K562 (cell line): Measurements from ENCODE around the gene RASGEF1C. TPM values are rescaled to one million over a fixed set of nuclear protein-coding genes. Genes with fewer than 3 reads are reported as not detected.

ENCODE experiments used
- ATF3 ChIP-seq, 2 experiments: fragments of 450-650 bp in 1 of 2; sonication (generic) in 1 of 2; formaldehyde crosslinking in 1 of 2; IDR thresholded peaks in 1 of 2; conservative IDR thresholded peaks in 1 of 2; 2 replicates each; pipeline versions ENCODE4 v1.6.1 to v1.8.1; 2016 to 2023; ENCODE audit warnings: mild to moderate bottlenecking in 2 of 2, moderate library complexity in 2 of 2, inconsistent platforms in 1 of 2, missing genetic modification reagents in 1 of 2
- FOS ChIP-seq: IDR thresholded peaks from 3 replicates; pipeline ENCODE4 v1.6.1; 2011; ENCODE audit not compliant: insufficient read length; ENCODE audit errors: extremely low read depth
- GTF2F1 ChIP-seq: IDR thresholded peaks from 2 replicates; pipeline ENCODE4 v1.6.1; 2011; ENCODE audit warnings: low read depth, low read length, improper control_type of control experiment
- RAD21 ChIP-seq, 2 experiments: fragments of 250-450 bp in 1 of 2; fragments of 450-650 bp in 1 of 2; sonication (Bioruptor Pico) in 1 of 2; formaldehyde crosslinking in 1 of 2; IDR thresholded peaks in 1 of 2; conservative IDR thresholded peaks in 1 of 2; 2 replicates each; pipeline versions ENCODE4 v1.4.0 to v1.8.0; 2020 to 2022; ENCODE audit warnings: mild to moderate bottlenecking in 2 of 2, moderate library complexity in 1 of 2
- RUNX1 ChIP-seq: sonication (generic); IDR thresholded peaks from 2 replicates; pipeline ENCODE4 v1.6.1; 2016; ENCODE audit warnings: antibody characterized with exemption, low read depth
- SNAPC5 ChIP-seq: fragments of 250-450 bp; sonication (Bioruptor Pico); IDR thresholded peaks from 2 replicates; pipeline ENCODE4 v1.8.0; 2021; ENCODE audit warnings: moderate library complexity, mild to moderate bottlenecking, inconsistent platforms
- THAP7 ChIP-seq: fragments of 250-450 bp; sonication (Bioruptor Pico); IDR thresholded peaks from 2 replicates; pipeline ENCODE4 v1.5.0; 2021
- ZBTB49 ChIP-seq: sonication (generic); formaldehyde crosslinking; IDR thresholded peaks from 2 replicates; pipeline ENCODE4 v1.8.0; 2022; ENCODE audit warnings: missing genetic modification reagents, mild to moderate bottlenecking, borderline replicate concordance
- ZBTB8A ChIP-seq: fragments of 450-650 bp; IDR thresholded peaks from 2 replicates; pipeline ENCODE4 v1.6.1; 2018; ENCODE audit warnings: mild to moderate bottlenecking, moderate library complexity; ENCODE audit not compliant: partially characterized antibody
- ZNF212 ChIP-seq: fragments of 450-650 bp; formaldehyde crosslinking; IDR thresholded peaks from 2 replicates; pipeline ENCODE4 v1.4.0; 2020; ENCODE audit warnings: mild to moderate bottlenecking
- ZNF407 ChIP-seq: fragments of 450-650 bp; IDR thresholded peaks from 2 replicates; pipeline ENCODE4 v1.6.1; 2016; ENCODE audit warnings: low read depth
- ZNF41 ChIP-seq: fragments of 250-450 bp; sonication (Bioruptor Pico); conservative IDR thresholded peaks from 2 replicates; pipeline ENCODE4 v1.4.0; 2020; ENCODE audit warnings: mild to moderate bottlenecking
- ZNF707 ChIP-seq: fragments of 250-450 bp; sonication (Bioruptor Pico); conservative IDR thresholded peaks from 2 replicates; pipeline ENCODE4 v1.8.0; 2022; ENCODE audit warnings: inconsistent platforms, mild to moderate bottlenecking, moderate library complexity
- ZNF830 ChIP-seq: fragments of 250-450 bp; sonication (Bioruptor Pico); IDR thresholded peaks from 2 replicates; pipeline ENCODE4 v1.5.0; 2021; ENCODE audit warnings: mild to moderate bottlenecking
- polyA plus RNA-seq, 8 experiments: library from polyadenylated mRNA; depleted of rRNA in 4 of 8; stranded (reverse) in 5 of 8; unstranded in 3 of 8; fragments of >200 nt; fragmentation: Nextera tagmentation in 2 of 8; fragmentation: Illumina TruSeq in 1 of 8; extraction: Ambion mirVana in 2 of 8; extraction: Trizol in 1 of 8; gene quantifications; 2 replicates each; pipeline versions ENCODE4 v1.2.1 to v1.2.3, GENCODE V29; 2011 to 2014; ENCODE audit warnings: inconsistent platforms in 1 of 8, missing spikeins in 1 of 8
- total RNA-seq, 7 experiments: library from RNA; depleted of rRNA in 6 of 7; stranded (reverse); fragments of >200 nt in 6 of 7; fragmentation: Illumina TruSeq in 2 of 7; extraction: Trizol in 2 of 7; gene quantifications; 2 replicates each; pipeline versions ENCODE4 v1.2.1 to v1.2.3, GENCODE V29; 2011 to 2021; ENCODE audit warnings: low replicate concordance in 1 of 7

The RASGEF1C gene
- total and polyA plus RNA-seq, 9 of the 15 experiments (the other 6 are each of a cell fraction or from before 2014, with no cell fraction given): 0.04 to 1.1 (median 0.21) TPM; not detected in 4

- TF ChIP-seq THAP7 (CRISPR knock-in tag) (0 out of 2 replicates have a peak, but pooled peaks have one; percentile 35), ZNF707 (0 out of 2 replicates have a peak, but pooled peaks have one; percentile 5), ATF3 (IDR thresholded peaks at IDR 0.05) (peak; percentile 73; the same call in 1 of the 2 replicates), ATF3 (CRISPR knock-in tag; conservative IDR thresholded peaks at IDR 0.05) (no peak), ZNF212 (CRISPR knock-in tag) (no peak), ZNF41 (CRISPR knock-in tag) (no peak), SNAPC5 (CRISPR knock-in tag) (no peak), ZBTB8A (no peak), ZNF407 (no peak), RUNX1 (0 out of 2 replicates have a peak, but pooled peaks have one; percentile 59), ZBTB49 (CRISPR knock-in tag) (no peak), ZNF830 (CRISPR knock-in tag) (peak; percentile 82; the same call in 1 of the 2 replicates), RAD21 (CRISPR knock-in tag; conservative IDR thresholded peaks at IDR 0.05 in 1 of 2, IDR thresholded peaks at IDR 0.05 in 1 of 2) (peak in 1 of 2 experiments; percentile 28; a peak in 2 of 4 replicates), FOS (no peak), GTF2F1 (no peak)
These were observed 115.2 kb downstream of the RASGEF1C start (continued) for GRCh38 chr5:180093651-180094382.
